Measurements from ENCODE around the gene KRT15. TPM values are rescaled to one million over a fixed set of nuclear protein-coding genes. Genes with fewer than 3 reads are reported as not detected.

Gene KRT15
- total and polyA plus RNA-seq, 9 of the 15 experiments (the other 6 are each of a cell fraction or from before 2014, with no cell fraction given), result 0.28 to 4.4 (median 0.56) TPM

- DNase-seq (ENCODE audit: extremely low read depth in 1 of 4, low spot score in 3 of 4) (no peak), ATAC-seq (no peak), FAIRE-seq (no peak)
- Histone ChIP-seq H4K20me1 (replicated peaks; ENCODE audit: control insufficient read depth, insufficient read depth, low read length) (no peaks in the 10 kb centered on the region), H3K4me1 (replicated peaks in 1 of 2; ENCODE audit: control insufficient read depth in 2 of 2, insufficient read depth in 2 of 2, low read length in 2 of 2) (peaks cover 18 to 20% of the 10 kb centered on the region in 2 experiments; a peak in 4 of 5 replicates), H2AFZ (ENCODE audit: low read depth, low read length) (no peak overlapping the region), H3K9me1 (ENCODE audit: control insufficient read depth, insufficient read depth, low read length) (no peaks in the 10 kb centered on the region), H3K4me2 (ENCODE audit: insufficient read depth, low read length) (no peak overlapping the region), H3K27ac (ENCODE audit: extremely low read depth, low read depth, low read length) (no peak overlapping the region), H3K27me3 (ENCODE audit: control insufficient read depth in 2 of 2, insufficient read depth in 2 of 2, low read length in 2 of 2) (peaks cover 15 to 25% of the 10 kb centered on the region in 2 experiments), H3K36me3 (ENCODE audit: control insufficient read depth, insufficient read depth, low read length) (no peaks in the 10 kb centered on the region), H3K9ac (ENCODE audit: insufficient read depth in 1 of 2, low read depth in 2 of 2, low read length in 2 of 2) (no peak overlapping the region), H3K9me3 (replicated peaks; ENCODE audit: control insufficient read depth, insufficient read depth, low read depth, low read length) (no peaks in the 10 kb centered on the region), H3K79me2 (ENCODE audit: control insufficient read depth, insufficient read depth, low read length) (no peaks in the 10 kb centered on the region), H3K4me3 (no peak overlapping the region)
- CTCF ChIA-PET (ENCODE audit: low intra/inter-chr PET ratio), result interaction anchor here (1.4 kb wide), 1 partner anchor 108 kb away, joined by 3 read pairs; no protein-coding TSS in a partner anchor
- intact Hi-C loops (cut with micrococcal nuclease) (no loop called here), in situ Hi-C loops (cut with MboI) (loop anchor here (5.0 kb wide), 1 partner anchor 89 kb away; no protein-coding TSS in a partner anchor)
- TF ChIP-seq SMARCB1 (IDR thresholded peaks at IDR 0.05; ENCODE audit: insufficient read length, low read depth) (no peak), MTA2 (IDR thresholded peaks at IDR 0.05; ENCODE audit: low read depth) (no peak), ZKSCAN8 (CRISPR knock-in tag; IDR thresholded peaks at IDR 0.05) (no peak), ZFP30 (CRISPR knock-in tag; IDR thresholded peaks at IDR 0.05; ENCODE audit: borderline replicate concordance) (no peak), GATAD2B (IDR thresholded peaks at IDR 0.05; ENCODE audit: borderline replicate concordance) (no peak), CCAR2 (IDR thresholded peaks at IDR 0.05; ENCODE audit: low read depth, low read length) (no peak), USF2 (CRISPR knock-in tag; IDR thresholded peaks at IDR 0.05) (no peak)
- POLR2A ChIA-PET, result interaction anchor here (0.6 to 0.8 kb wide), 3 partner anchors 9 to 572 kb away, joined by 3 read pairs; partner anchors contain the start of gene EIF1
- no TSS peak for BruUV-seq (replicated peaks)
- WGBS (ENCODE audit: insufficient coverage, low coverage, missing lambda C conversion rate), result 10% methylated on average over 4 of the region's 4 CpGs
Observed at GRCh38 chr17:41553176-41553575, 34.5 kb upstream of the KRT15 start.
